Fibroblast of villous mesenchyme (primary cell): ENCODE results near the gene RBM4B. TPM values are rescaled to one million over a fixed set of nuclear protein-coding genes. Genes with fewer than 3 reads are reported as not detected.

Source experiments
- DNase-seq: peaks from one replicate; pipeline ENCODE4 v3.0.0-alpha.2; 2010; ENCODE audit warnings: low read depth
- H3K4me3 ChIP-seq: 2 replicates; pipeline ENCODE4 v1.5.1; 2011; ENCODE audit warnings: low read depth, mild to moderate bottlenecking, low read length
- CTCF ChIP-seq: IDR thresholded peaks from 2 replicates; pipeline ENCODE4 v1.5.1; 2012; ENCODE audit warnings: low read depth, mild to moderate bottlenecking, low read length; ENCODE audit not compliant: insufficient read depth
- total RNA-seq: library from RNA; depleted of rRNA; stranded (reverse); fragments of >200 nt; gene quantifications from 2 replicates; pipeline ENCODE4 v1.2.3, GENCODE V29; 2012

Gene RBM4B
- total RNA-seq, 1 donor, result 27.2 TPM

DNA sequence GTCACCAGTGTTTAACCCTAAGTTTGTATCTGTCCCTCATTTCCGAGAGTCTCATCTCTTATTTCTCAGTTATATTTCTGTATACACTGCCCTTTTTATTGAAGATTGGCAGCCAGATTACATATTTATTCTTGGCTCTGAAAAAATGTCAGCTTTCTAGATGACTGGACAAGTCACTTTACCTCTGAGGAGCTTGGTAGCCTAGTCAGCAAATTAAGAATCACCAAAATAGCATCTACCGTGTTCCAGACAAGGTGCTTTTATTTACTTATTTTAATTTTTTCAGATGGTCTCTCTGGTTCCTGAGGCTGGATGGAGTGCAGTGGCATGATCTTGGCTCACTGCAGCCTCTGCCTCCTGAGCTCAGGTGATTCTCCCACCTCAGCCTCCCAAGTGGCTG is 44.7 kb downstream of the RBM4B start:
- DNase-seq, result no peak
- TF ChIP-seq CTCF, result no peak

DNA sequence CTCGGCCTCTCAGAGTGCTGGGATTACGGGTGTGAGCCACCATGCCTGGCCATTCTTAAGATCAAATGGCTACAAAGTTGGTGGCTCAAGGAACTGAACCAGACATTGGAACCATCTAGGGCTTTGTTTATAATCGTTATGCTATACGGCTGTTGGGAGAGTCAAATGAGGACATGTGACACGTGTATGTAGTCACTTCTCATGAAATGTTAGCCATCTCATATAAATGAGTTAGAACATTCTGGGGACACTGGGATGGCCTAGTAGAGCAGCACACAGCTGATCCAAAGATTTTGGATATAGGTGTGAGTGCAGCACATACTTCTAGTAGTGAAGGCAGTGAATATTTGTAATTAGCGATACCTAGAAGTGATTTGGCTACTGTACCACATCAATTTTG is 45.8 kb downstream of the RBM4B start:
- DNase-seq, result no peak
- no peak for TF ChIP-seq CTCF

More for the DNA sequence above, 44.7 kb downstream of the RBM4B start:
- H3K4me3 ChIP-seq, result no peak overlapping the region

GRCh38 chr11:66629356-66629755 is 48.3 kb downstream of the RBM4B start:
- no peak for DNase-seq
- no peak for TF ChIP-seq CTCF
- no peak overlapping the region for H3K4me3 ChIP-seq

More for the DNA sequence above, 45.8 kb downstream of the RBM4B start:
- no peak overlapping the region for H3K4me3 ChIP-seq

DNA sequence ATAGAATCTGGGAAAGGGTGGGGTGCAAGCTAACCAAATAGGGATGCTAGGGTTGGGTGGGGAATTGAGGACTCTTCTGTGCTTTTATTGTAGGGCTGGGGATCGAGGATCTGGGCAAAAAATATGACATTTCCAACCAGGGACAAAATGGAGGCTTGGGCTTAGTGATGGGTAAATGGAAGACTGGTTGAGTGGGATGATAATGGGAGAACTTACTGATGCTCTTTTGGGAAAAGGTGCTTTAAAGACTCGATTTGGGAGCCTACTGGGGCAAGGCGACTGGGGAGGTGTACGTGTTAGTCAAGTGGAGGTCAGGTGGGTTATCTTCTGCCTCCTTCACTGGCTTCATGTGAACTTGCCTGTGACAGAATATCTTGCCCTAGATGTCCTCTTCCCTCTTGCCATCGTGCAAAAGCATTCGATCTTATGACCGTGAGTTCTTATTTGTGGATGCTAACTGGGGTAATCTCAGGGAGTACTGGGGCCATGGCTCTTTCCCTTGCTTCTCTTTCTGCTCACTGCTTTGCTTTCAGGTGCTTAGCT is 49.6 kb downstream of the RBM4B start:
- DNase-seq, result no peak
- H3K4me3 ChIP-seq, result no peak overlapping the region
- no peak for TF ChIP-seq CTCF

DNA sequence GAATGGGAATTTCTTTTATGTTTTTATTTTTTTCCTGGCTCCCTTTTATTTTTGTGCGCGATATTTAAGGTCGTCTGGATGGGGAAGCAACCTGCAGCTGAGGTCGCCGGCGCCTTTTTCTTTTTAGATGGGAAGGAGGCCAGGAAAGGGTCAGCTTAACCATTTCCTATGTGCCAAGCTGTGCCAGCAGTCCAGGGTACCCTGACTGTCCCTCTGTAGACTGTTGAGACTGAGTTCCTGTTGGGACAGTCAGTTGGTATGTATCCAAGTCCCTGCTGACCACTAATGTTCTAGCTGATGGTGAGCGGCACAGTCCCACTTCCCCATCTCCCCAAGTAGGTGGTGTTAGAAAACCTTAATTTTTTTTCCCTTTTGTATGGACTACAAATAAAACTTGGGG is 50.8 kb downstream of the RBM4B start:
- TF ChIP-seq CTCF, result no peak
- DNase-seq, result no peak
- H3K4me3 ChIP-seq, result no peak overlapping the region

DNA sequence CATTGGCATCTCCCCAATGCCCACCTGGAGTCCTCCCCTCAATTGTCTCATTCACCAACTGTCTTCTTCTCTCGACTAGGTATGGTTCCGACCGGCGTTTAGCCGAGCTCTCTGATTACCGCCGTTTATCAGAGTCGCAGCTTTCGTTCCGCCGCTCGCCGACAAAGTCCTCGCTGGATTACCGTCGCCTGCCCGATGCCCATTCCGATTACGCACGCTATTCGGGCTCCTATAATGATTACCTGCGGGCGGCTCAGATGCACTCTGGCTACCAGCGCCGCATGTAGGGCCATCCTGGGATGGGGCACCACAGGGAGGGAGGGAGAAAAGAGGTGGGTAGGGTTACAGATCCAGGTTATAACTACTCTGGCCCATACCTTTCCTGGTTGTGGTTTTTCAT is 51.3 kb downstream of the RBM4B start:
- TF ChIP-seq CTCF, result no peak
- H3K4me3 ChIP-seq, result no peak overlapping the region
- DNase-seq, result no peak

DNA sequence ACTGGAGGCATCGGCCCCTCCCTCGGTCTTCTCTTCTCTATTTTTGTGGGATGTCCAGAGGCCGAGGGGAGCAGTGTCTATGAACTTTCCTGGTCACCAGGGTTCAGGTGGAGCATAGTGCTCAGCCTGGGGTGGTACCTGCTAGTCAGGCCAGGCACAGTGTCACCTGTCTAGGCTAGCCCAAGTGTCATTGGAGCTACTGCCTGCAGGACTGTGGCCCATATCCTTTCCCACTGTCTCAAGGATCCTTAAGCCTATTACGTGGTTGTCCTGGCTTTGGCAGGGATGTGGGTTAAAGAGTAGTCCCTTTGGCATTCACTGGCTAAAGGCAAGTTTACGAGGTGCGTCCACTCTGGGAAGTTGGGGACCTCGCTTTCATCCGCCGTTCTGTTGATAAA is 51.9 kb downstream of the RBM4B start:
- no peak for TF ChIP-seq CTCF
- no peak for DNase-seq
- H3K4me3 ChIP-seq, result no peak overlapping the region
